Neural progenitor cell (in vitro differentiated cells): ENCODE measurements around the gene NOTCH3. TPM values are rescaled to one million over a fixed set of nuclear protein-coding genes. Genes with fewer than 3 reads are reported as not detected.

Experiments
- DNase-seq: peaks from one replicate; pipeline ENCODE4 v3.0.0-alpha.2; 2016; ENCODE audit warnings: low spot score
- H2AFZ ChIP-seq: fragments of 200-600 bp; sonication (generic); replicated peaks from 2 replicates; pipeline ENCODE4 v1.6.1; 2016; ENCODE audit warnings: antibody characterized with exemption
- H3F3A ChIP-seq: fragments of 200-600 bp; sonication (generic); 2 replicates; pipeline ENCODE4 v1.6.1; 2016; ENCODE audit warnings: antibody characterized with exemption, low read depth
- H3K27ac ChIP-seq: fragments of 200-600 bp; sonication (generic); 2 replicates; pipeline ENCODE4 v1.5.1; 2016; ENCODE audit warnings: mild to moderate bottlenecking
- H3K27me3 ChIP-seq: fragments of 200-600 bp; sonication (generic); 2 replicates; pipeline ENCODE4 v1.6.1; 2016; ENCODE audit warnings: mild to moderate bottlenecking, moderate library complexity
- H3K36me3 ChIP-seq: fragments of 200-600 bp; sonication (generic); 2 replicates; pipeline ENCODE4 v1.5.1; 2016
- H3K4me1 ChIP-seq: fragments of 200-600 bp; sonication (generic); 2 replicates; pipeline ENCODE4 v1.6.1; 2016; ENCODE audit warnings: mixed run types
- H3K4me2 ChIP-seq: fragments of 200-600 bp; sonication (generic); 2 replicates; pipeline ENCODE4 v1.6.1; 2016
- H3K4me3 ChIP-seq: fragments of 200-600 bp; sonication (generic); 2 replicates; pipeline ENCODE4 v1.5.1; 2016
- H3K79me2 ChIP-seq: fragments of 200-600 bp; sonication (generic); 2 replicates; pipeline ENCODE4 v1.6.1; 2016; ENCODE audit warnings: low read depth
- H3K9ac ChIP-seq: fragments of 200-600 bp; sonication (generic); 2 replicates; pipeline ENCODE4 v1.6.1; 2016
- H3K9me3 ChIP-seq: fragments of 200-600 bp; sonication (generic); 2 replicates; pipeline ENCODE4 v1.5.1; 2016; ENCODE audit warnings: low read depth
- H4K20me1 ChIP-seq: fragments of 200-600 bp; sonication (generic); 2 replicates; pipeline ENCODE4 v1.6.1; 2016; ENCODE audit warnings: low read depth
- H3K27ac Mint-ChIP-seq: 3 replicates; pipeline ENCODE4 v1.8.0; 2021; ENCODE audit warnings: mixed read lengths
- H3K27me3 Mint-ChIP-seq: 2 replicates; pipeline ENCODE4 v1.8.0; 2022; ENCODE audit warnings: low read depth, mild to moderate bottlenecking, inconsistent platforms, moderate library complexity, mixed read lengths; ENCODE audit not compliant: insufficient read depth
- H3K36me3 Mint-ChIP-seq: 3 replicates; pipeline ENCODE4 v1.8.0; 2021; ENCODE audit warnings: mixed read lengths
- H3K4me1 Mint-ChIP-seq: 3 replicates; pipeline ENCODE4 v1.8.0; 2021; ENCODE audit warnings: mixed read lengths
- H3K4me3 Mint-ChIP-seq: 3 replicates; pipeline ENCODE4 v1.8.0; 2021; ENCODE audit warnings: mild to moderate bottlenecking, moderate library complexity, mixed read lengths
- H3K9me3 Mint-ChIP-seq: 3 replicates; pipeline ENCODE4 v1.8.0; 2020; ENCODE audit warnings: mixed read lengths
- CTCF ChIP-seq: fragments of 200-600 bp; sonication (generic); IDR thresholded peaks from 2 replicates; pipeline ENCODE4 v1.5.1; 2017; ENCODE audit warnings: antibody characterized with exemption, mild to moderate bottlenecking
- EZH2 ChIP-seq: fragments of 200-600 bp; sonication (generic); IDR thresholded peaks from 2 replicates; pipeline ENCODE4 v1.6.1; 2017; ENCODE audit warnings: antibody characterized with exemption, mild to moderate bottlenecking, moderate library complexity
- EZH2phosphoT487 ChIP-seq: fragments of 200-600 bp; sonication (generic); IDR thresholded peaks from 2 replicates; pipeline ENCODE4 v1.6.1; 2017; ENCODE audit warnings: antibody characterized with exemption
- total RNA-seq: library from RNA; depleted of rRNA; stranded (reverse); fragments of >200 nt; gene quantifications from 2 replicates; pipeline ENCODE4 v1.2.3, GENCODE V29; 2015; ENCODE audit warnings: low replicate concordance

NOTCH3 gene
- total RNA-seq, 1 donor from 2014 or later = 17.1 TPM

GRCh38 chr19:15238639-15239155, 37.9 kb upstream of the NOTCH3 start:
- H3K4me3 Mint-ChIP-seq = no peak overlapping the region
- TF ChIP-seq CTCF = no peak
- TF ChIP-seq EZH2 = no peak
- TF ChIP-seq EZH2phosphoT487 = no peak
- no peaks in the 10 kb centered on the region for H3K36me3 ChIP-seq

GRCh38 chr19:15237759-15238638, 37.2 kb upstream of the NOTCH3 start:
- H3K4me1 Mint-ChIP-seq = peaks cover 2% of the 10 kb centered on the region
- no peaks in the 10 kb centered on the region for H3K36me3 ChIP-seq

More at GRCh38 chr19:15238639-15239155, 37.9 kb upstream of the NOTCH3 start:
- Histone ChIP-seq H3K4me1 (no peaks in the 10 kb centered on the region), H3K9ac (no peak overlapping the region), H4K20me1 (peaks cover 12% of the 10 kb centered on the region), H3K4me2 (no peak overlapping the region), H2AFZ (no peak overlapping the region), H3K27me3 (no peaks in the 10 kb centered on the region), H3K4me3 (no peak overlapping the region), H3K79me2 (no peaks in the 10 kb centered on the region), H3F3A (peaks cover 21% of the 10 kb centered on the region), H3K27ac (no peak overlapping the region), H3K9me3 (no peaks in the 10 kb centered on the region)
- Mint-ChIP-seq H3K4me1 (peaks cover 3% of the 10 kb centered on the region), H3K27ac (no peak overlapping the region), H3K27me3 (peaks cover 17% of the 10 kb centered on the region), H3K9me3 (no peaks in the 10 kb centered on the region), H3K36me3 (peaks cover 32% of the 10 kb centered on the region)
- DNase-seq = no peak

GRCh38 chr19:15236886-15237285, 36.1 kb upstream of the NOTCH3 start:
- Histone ChIP-seq H3K4me1 (no peaks in the 10 kb centered on the region), H3K27ac (no peak overlapping the region), H2AFZ (no peak overlapping the region), H3K36me3 (no peaks in the 10 kb centered on the region), H3K4me2 (no peak overlapping the region), H3K4me3 (no peak overlapping the region), H3K9ac (no peak overlapping the region), H3K27me3 (peaks cover 10% of the 10 kb centered on the region), H3K79me2 (no peaks in the 10 kb centered on the region), H3K9me3 (no peaks in the 10 kb centered on the region), H3F3A (peaks cover 33% of the 10 kb centered on the region), H4K20me1 (peaks cover 9% of the 10 kb centered on the region)
- no peak for DNase-seq
- H3K9me3 Mint-ChIP-seq = no peaks in the 10 kb centered on the region
- no peak overlapping the region for H3K4me3 Mint-ChIP-seq
- TF ChIP-seq EZH2 = no peak
- no peak for TF ChIP-seq EZH2phosphoT487
- no peak for TF ChIP-seq CTCF
- peaks cover 2% of the 10 kb centered on the region for H3K4me1 Mint-ChIP-seq
- H3K36me3 Mint-ChIP-seq = peaks cover 30% of the 10 kb centered on the region
- H3K27ac Mint-ChIP-seq = no peak overlapping the region
- H3K27me3 Mint-ChIP-seq = peaks cover 28% of the 10 kb centered on the region

More at GRCh38 chr19:15237759-15238638, 37.2 kb upstream of the NOTCH3 start:
- Mint-ChIP-seq H3K9me3 (no peaks in the 10 kb centered on the region), H3K27me3 (peaks cover 19% of the 10 kb centered on the region), H3K27ac (no peak overlapping the region), H3K4me3 (no peak overlapping the region), H3K36me3 (peaks cover 30% of the 10 kb centered on the region)
- DNase-seq = no peak
- Histone ChIP-seq H3K27me3 (no peaks in the 10 kb centered on the region), H3K9me3 (no peaks in the 10 kb centered on the region), H4K20me1 (peaks cover 12% of the 10 kb centered on the region), H2AFZ (no peak overlapping the region), H3K9ac (no peak overlapping the region), H3K79me2 (no peaks in the 10 kb centered on the region), H3K4me3 (no peak overlapping the region), H3K4me2 (no peak overlapping the region), H3K4me1 (no peaks in the 10 kb centered on the region), H3K27ac (no peak overlapping the region), H3F3A (peaks cover 24% of the 10 kb centered on the region)
- TF ChIP-seq EZH2 (no peak), EZH2phosphoT487 (no peak), CTCF (no peak)
